K562 (cell line): ENCODE measurements around the gene STING1. TPM values are rescaled to one million over a fixed set of nuclear protein-coding genes. Genes with fewer than 3 reads are reported as not detected.

Experiments used
- ATF7 ChIP-seq: fragments of 450-650 bp; IDR thresholded peaks from 2 replicates; pipeline ENCODE4 v1.7.1; 2014; ENCODE audit warnings: mild to moderate bottlenecking, moderate library complexity
- CCNT2 ChIP-seq: IDR thresholded peaks from 2 replicates; pipeline ENCODE4 v1.6.1; 2011; ENCODE audit warnings: borderline replicate concordance, low read depth, mild to moderate bottlenecking, moderate library complexity, mixed read lengths, low read length; ENCODE audit not compliant: insufficient read length; ENCODE audit errors: extremely low read depth
- GATA2 ChIP-seq: sonication (generic); formaldehyde crosslinking; IDR thresholded peaks from 2 replicates; pipeline ENCODE4 v1.4.0; 2020; ENCODE audit warnings: mild to moderate bottlenecking, missing genetic modification reagents
- HCFC1 ChIP-seq: IDR thresholded peaks from 2 replicates; pipeline ENCODE4 v1.6.1; 2012; ENCODE audit warnings: low read depth, low read length, improper control_type of control experiment
- MAZ ChIP-seq, 2 experiments: fragments of 450-650 bp in 1 of 2; sonication (generic) in 1 of 2; formaldehyde crosslinking; IDR thresholded peaks in 1 of 2; conservative IDR thresholded peaks in 1 of 2; 2 replicates each; pipeline versions ENCODE4 v1.4.0 to v1.5.0; 2020; ENCODE audit warnings: mild to moderate bottlenecking in 1 of 2, missing genetic modification reagents in 1 of 2
- SIX5 ChIP-seq, 2 experiments: IDR thresholded peaks; 2 replicates each; pipeline ENCODE4 v1.6.1; 2011; ENCODE audit warnings: low read length in 2 of 2, borderline replicate concordance in 1 of 2, low read depth in 1 of 2, mild to moderate bottlenecking in 1 of 2, moderate library complexity in 1 of 2; ENCODE audit not compliant: insufficient read depth in 1 of 2
- TEAD4 ChIP-seq, 2 experiments: sonication (generic) in 1 of 2; formaldehyde crosslinking in 1 of 2; IDR thresholded peaks; 2 replicates each; pipeline versions ENCODE4 v1.6.1 to v1.8.0; 2012 to 2022; ENCODE audit warnings: borderline replicate concordance in 1 of 2, inconsistent platforms in 1 of 2, low read length in 1 of 2, mild to moderate bottlenecking in 1 of 2, missing genetic modification reagents in 1 of 2
- ZNF444 ChIP-seq: fragments of 250-450 bp; sonication (Bioruptor Pico); IDR thresholded peaks from 2 replicates; pipeline ENCODE4 v1.4.0; 2020; ENCODE audit warnings: mild to moderate bottlenecking, moderate library complexity
- polyA plus RNA-seq, 8 experiments: library from polyadenylated mRNA; depleted of rRNA in 4 of 8; stranded (reverse) in 5 of 8; unstranded in 3 of 8; fragments of >200 nt; fragmentation: Nextera tagmentation in 2 of 8; fragmentation: Illumina TruSeq in 1 of 8; extraction: Ambion mirVana in 2 of 8; extraction: Trizol in 1 of 8; gene quantifications; 2 replicates each; pipeline versions ENCODE4 v1.2.1 to v1.2.3, GENCODE V29; 2011 to 2014; ENCODE audit warnings: inconsistent platforms in 1 of 8, missing spikeins in 1 of 8
- total RNA-seq, 7 experiments: library from RNA; depleted of rRNA in 6 of 7; stranded (reverse); fragments of >200 nt in 6 of 7; fragmentation: Illumina TruSeq in 2 of 7; extraction: Trizol in 2 of 7; gene quantifications; 2 replicates each; pipeline versions ENCODE4 v1.2.1 to v1.2.3, GENCODE V29; 2011 to 2021; ENCODE audit warnings: low replicate concordance in 1 of 7
- TF ChIP-seq, protein P1 (sequence below), 3 experiments: fragments of 200-800 bp in 1 of 3; fragments of 250-450 bp in 1 of 3; fragments of 450-650 bp in 1 of 3; sonication (Bioruptor Pico) in 1 of 3; sonication (Bioruptor generic) in 1 of 3; formaldehyde crosslinking in 1 of 3; IDR thresholded peaks; 2 replicates each; pipeline versions ENCODE4 v1.6.1 to v1.8.0; 2016 to 2022; ENCODE audit warnings: mild to moderate bottlenecking in 2 of 3, missing genetic modification characterization in 2 of 3, missing compliant biosample characterization in 1 of 3, moderate library complexity in 1 of 3
- TF ChIP-seq, protein P2 (sequence below): fragments of 450-650 bp; IDR thresholded peaks from one replicate; pipeline ENCODE4 v1.6.1; 2018; ENCODE audit warnings: mild to moderate bottlenecking, moderate library complexity; ENCODE audit not compliant: partially characterized antibody
- TF ChIP-seq, protein P3 (sequence below): fragments of 450-650 bp; IDR thresholded peaks from 2 replicates; pipeline ENCODE4 v1.6.1; 2016; ENCODE audit warnings: borderline replicate concordance
- TF ChIP-seq, protein P4 (sequence below): fragments of 450-650 bp; IDR thresholded peaks from 2 replicates; pipeline ENCODE4 v1.6.1; 2017; ENCODE audit warnings: antibody characterized with exemption, mild to moderate bottlenecking

The STING1 gene
- total and polyA plus RNA-seq, 9 of the 15 experiments (the other 6 are each of a cell fraction or from before 2014, with no cell fraction given): 20.8 to 69.1 (median 44.7) TPM

DNA sequence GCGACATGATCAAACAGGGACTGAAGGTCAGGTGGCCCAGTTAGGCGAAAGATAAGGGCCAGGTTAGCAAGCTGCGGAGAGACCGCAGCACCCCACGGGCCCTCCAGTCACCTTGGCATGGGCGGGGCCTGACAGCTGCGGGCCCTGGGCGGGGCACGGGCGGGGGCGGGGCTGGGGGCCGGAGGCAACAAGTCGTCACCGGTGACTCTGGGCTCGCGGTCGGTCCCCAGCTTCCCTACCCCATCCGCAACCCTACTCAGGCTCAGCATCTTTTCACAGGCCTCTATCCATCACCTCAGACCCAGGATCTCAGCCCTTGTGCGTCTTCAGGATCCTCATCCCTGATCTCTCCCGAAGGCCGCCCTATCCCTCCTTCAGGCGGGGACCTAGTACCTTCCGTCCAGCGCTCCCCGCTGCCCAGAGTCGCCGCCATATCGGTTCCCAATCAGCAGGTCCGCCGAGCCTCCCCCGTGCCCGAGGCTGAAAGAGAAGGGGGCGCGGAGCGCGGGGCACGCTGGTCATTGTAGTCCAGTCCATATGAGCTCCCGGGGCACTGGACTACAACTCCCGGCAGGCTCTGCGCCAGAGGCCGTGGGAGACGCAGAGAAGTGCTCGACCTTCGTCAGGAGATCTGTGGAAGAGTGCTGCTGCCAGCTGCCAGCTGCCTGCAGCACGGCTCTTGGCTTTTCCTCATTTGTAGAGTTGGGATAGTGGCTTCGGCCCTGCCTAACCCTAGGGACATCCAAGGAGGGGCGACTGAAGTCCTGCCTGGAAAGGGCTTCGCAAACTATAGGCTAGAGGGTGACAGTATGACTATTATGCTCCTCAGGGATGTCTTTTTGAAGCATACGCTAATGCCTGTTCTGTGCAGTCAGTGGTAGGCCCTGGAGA is 43.3 kb downstream of the STING1 start, which contains the start of gene DNAJC18 (continued):
- TF ChIP-seq, protein P1, sequence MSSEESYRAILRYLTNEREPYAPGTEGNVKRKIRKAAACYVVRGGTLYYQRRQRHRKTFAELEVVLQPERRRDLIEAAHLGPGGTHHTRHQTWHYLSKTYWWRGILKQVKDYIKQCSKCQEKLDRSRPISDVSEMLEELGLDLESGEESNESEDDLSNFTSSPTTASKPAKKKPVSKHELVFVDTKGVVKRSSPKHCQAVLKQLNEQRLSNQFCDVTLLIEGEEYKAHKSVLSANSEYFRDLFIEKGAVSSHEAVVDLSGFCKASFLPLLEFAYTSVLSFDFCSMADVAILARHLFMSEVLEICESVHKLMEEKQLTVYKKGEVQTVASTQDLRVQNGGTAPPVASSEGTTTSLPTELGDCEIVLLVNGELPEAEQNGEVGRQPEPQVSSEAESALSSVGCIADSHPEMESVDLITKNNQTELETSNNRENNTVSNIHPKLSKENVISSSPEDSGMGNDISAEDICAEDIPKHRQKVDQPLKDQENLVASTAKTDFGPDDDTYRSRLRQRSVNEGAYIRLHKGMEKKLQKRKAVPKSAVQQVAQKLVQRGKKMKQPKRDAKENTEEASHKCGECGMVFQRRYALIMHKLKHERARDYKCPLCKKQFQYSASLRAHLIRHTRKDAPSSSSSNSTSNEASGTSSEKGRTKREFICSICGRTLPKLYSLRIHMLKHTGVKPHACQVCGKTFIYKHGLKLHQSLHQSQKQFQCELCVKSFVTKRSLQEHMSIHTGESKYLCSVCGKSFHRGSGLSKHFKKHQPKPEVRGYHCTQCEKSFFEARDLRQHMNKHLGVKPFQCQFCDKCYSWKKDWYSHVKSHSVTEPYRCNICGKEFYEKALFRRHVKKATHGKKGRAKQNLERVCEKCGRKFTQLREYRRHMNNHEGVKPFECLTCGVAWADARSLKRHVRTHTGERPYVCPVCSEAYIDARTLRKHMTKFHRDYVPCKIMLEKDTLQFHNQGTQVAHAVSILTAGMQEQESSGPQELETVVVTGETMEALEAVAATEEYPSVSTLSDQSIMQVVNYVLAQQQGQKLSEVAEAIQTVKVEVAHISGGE (CRISPR knock-in tag; IDR thresholded peaks at IDR 0.05): peak in 1 of 3 experiments; percentile 65; a peak in 1 of 6 replicates
- peak; percentile 95 for TF ChIP-seq HCFC1
- TF ChIP-seq ATF7: peak; percentile 79
- TF ChIP-seq, protein P2, sequence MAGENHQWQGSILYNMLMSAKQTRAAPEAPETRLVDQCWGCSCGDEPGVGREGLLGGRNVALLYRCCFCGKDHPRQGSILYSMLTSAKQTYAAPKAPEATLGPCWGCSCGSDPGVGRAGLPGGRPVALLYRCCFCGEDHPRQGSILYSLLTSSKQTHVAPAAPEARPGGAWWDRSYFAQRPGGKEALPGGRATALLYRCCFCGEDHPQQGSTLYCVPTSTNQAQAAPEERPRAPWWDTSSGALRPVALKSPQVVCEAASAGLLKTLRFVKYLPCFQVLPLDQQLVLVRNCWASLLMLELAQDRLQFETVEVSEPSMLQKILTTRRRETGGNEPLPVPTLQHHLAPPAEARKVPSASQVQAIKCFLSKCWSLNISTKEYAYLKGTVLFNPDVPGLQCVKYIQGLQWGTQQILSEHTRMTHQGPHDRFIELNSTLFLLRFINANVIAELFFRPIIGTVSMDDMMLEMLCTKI: no peak
- TF ChIP-seq GATA2 (CRISPR knock-in tag): peak; percentile 69
- TF ChIP-seq, protein P3, sequence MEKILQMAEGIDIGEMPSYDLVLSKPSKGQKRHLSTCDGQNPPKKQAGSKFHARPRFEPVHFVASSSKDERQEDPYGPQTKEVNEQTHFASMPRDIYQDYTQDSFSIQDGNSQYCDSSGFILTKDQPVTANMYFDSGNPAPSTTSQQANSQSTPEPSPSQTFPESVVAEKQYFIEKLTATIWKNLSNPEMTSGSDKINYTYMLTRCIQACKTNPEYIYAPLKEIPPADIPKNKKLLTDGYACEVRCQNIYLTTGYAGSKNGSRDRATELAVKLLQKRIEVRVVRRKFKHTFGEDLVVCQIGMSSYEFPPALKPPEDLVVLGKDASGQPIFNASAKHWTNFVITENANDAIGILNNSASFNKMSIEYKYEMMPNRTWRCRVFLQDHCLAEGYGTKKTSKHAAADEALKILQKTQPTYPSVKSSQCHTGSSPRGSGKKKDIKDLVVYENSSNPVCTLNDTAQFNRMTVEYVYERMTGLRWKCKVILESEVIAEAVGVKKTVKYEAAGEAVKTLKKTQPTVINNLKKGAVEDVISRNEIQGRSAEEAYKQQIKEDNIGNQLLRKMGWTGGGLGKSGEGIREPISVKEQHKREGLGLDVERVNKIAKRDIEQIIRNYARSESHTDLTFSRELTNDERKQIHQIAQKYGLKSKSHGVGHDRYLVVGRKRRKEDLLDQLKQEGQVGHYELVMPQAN: no peak
- TF ChIP-seq TEAD4 (IDR thresholded peaks at IDR 0.05; ENCODE audit: low read length): no peak
- no peak for TF ChIP-seq TEAD4 (CRISPR knock-in tag; IDR thresholded peaks at IDR 0.05; ENCODE audit: borderline replicate concordance)
- TF ChIP-seq, protein P4, sequence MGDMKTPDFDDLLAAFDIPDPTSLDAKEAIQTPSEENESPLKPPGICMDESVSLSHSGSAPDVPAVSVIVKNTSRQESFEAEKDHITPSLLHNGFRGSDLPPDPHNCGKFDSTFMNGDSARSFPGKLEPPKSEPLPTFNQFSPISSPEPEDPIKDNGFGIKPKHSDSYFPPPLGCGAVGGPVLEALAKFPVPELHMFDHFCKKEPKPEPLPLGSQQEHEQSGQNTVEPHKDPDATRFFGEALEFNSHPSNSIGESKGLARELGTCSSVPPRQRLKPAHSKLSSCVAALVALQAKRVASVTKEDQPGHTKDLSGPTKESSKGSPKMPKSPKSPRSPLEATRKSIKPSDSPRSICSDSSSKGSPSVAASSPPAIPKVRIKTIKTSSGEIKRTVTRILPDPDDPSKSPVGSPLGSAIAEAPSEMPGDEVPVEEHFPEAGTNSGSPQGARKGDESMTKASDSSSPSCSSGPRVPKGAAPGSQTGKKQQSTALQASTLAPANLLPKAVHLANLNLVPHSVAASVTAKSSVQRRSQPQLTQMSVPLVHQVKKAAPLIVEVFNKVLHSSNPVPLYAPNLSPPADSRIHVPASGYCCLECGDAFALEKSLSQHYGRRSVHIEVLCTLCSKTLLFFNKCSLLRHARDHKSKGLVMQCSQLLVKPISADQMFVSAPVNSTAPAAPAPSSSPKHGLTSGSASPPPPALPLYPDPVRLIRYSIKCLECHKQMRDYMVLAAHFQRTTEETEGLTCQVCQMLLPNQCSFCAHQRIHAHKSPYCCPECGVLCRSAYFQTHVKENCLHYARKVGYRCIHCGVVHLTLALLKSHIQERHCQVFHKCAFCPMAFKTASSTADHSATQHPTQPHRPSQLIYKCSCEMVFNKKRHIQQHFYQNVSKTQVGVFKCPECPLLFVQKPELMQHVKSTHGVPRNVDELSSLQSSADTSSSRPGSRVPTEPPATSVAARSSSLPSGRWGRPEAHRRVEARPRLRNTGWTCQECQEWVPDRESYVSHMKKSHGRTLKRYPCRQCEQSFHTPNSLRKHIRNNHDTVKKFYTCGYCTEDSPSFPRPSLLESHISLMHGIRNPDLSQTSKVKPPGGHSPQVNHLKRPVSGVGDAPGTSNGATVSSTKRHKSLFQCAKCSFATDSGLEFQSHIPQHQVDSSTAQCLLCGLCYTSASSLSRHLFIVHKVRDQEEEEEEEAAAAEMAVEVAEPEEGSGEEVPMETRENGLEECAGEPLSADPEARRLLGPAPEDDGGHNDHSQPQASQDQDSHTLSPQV: no peak
- TF ChIP-seq CCNT2: no peak
- TF ChIP-seq ZNF444 (CRISPR knock-in tag): no peak
- peak; percentile 66 to 77 for TF ChIP-seq SIX5 (IDR thresholded peaks at IDR 0.05; ENCODE audit: borderline replicate concordance in 1 of 2, insufficient read depth in 1 of 2, low read depth in 1 of 2, low read length in 2 of 2)
- peak; percentile 83 to 89 for TF ChIP-seq MAZ (CRISPR knock-in tag; conservative IDR thresholded peaks at IDR 0.05 in 1 of 2, IDR thresholded peaks at IDR 0.05 in 1 of 2)
